A549 treated with RU486 at 1 μM for 4 hours (cell line): ENCODE results near the gene SPATA24. TPM values are rescaled to one million over a fixed set of nuclear protein-coding genes. Genes with fewer than 3 reads are reported as not detected.

Source experiments
- total RNA-seq: library from RNA; stranded (reverse); fragments of 200-300 nt; extraction: Qiagen RNA extraction; gene quantifications from 5 replicates; pipeline ENCODE4 v1.2.3, GENCODE V29; 2022; ENCODE audit warnings: low read depth

SPATA24 gene, protein sequence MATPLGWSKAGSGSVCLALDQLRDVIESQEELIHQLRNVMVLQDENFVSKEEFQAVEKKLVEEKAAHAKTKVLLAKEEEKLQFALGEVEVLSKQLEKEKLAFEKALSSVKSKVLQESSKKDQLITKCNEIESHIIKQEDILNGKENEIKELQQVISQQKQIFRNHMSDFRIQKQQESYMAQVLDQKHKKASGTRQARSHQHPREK
- 4.1 to 6.0 TPM (median 5.0 TPM) in 5 replicates for total RNA-seq

DNA sequence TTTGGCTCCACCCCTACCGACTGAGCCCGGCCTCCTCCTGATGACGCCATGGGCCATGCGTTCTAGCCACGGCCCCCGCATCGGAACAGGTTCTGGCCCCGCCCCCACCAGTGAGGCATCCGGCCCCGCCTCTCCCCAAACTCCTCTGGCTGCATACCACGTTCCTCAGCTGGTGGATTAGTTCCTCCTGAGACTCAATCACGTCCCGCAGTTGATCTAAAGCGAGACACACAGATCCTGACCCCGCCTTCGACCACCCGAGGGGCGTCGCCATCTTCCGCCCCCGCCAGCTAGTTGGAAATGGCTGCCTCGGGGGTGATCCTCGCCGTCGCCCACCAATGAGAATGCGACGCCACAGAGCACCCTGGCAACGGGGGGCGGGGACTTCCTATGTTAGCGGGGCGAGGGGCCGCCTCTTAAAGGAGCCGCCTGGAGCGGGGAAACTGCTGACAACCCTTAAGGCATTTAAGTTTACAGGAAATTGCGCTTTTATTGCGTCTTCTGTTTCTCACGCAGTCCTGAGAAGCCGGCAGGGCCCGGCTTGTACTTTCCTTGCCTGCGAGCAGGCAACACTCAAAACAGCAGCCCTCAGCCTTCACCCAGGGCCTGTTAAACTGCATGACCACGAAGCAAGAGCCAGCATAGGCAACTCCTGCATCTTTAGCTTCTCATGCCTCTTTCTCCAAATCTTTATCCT, at the start of gene SPATA24:
TSS of gene SPATA24 (minus strand) at position 303 of the 697 bp plus-strand sequence. CDS start at position 274, 29 bp downstream.

DNA sequence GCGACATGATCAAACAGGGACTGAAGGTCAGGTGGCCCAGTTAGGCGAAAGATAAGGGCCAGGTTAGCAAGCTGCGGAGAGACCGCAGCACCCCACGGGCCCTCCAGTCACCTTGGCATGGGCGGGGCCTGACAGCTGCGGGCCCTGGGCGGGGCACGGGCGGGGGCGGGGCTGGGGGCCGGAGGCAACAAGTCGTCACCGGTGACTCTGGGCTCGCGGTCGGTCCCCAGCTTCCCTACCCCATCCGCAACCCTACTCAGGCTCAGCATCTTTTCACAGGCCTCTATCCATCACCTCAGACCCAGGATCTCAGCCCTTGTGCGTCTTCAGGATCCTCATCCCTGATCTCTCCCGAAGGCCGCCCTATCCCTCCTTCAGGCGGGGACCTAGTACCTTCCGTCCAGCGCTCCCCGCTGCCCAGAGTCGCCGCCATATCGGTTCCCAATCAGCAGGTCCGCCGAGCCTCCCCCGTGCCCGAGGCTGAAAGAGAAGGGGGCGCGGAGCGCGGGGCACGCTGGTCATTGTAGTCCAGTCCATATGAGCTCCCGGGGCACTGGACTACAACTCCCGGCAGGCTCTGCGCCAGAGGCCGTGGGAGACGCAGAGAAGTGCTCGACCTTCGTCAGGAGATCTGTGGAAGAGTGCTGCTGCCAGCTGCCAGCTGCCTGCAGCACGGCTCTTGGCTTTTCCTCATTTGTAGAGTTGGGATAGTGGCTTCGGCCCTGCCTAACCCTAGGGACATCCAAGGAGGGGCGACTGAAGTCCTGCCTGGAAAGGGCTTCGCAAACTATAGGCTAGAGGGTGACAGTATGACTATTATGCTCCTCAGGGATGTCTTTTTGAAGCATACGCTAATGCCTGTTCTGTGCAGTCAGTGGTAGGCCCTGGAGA, 35.4 kb upstream of the SPATA24 start, which contains the start of gene DNAJC18:
TSS of gene DNAJC18 (minus strand) at position 513 of the 891 bp plus-strand sequence. CDS start at position 433, 80 bp downstream.

DNA sequence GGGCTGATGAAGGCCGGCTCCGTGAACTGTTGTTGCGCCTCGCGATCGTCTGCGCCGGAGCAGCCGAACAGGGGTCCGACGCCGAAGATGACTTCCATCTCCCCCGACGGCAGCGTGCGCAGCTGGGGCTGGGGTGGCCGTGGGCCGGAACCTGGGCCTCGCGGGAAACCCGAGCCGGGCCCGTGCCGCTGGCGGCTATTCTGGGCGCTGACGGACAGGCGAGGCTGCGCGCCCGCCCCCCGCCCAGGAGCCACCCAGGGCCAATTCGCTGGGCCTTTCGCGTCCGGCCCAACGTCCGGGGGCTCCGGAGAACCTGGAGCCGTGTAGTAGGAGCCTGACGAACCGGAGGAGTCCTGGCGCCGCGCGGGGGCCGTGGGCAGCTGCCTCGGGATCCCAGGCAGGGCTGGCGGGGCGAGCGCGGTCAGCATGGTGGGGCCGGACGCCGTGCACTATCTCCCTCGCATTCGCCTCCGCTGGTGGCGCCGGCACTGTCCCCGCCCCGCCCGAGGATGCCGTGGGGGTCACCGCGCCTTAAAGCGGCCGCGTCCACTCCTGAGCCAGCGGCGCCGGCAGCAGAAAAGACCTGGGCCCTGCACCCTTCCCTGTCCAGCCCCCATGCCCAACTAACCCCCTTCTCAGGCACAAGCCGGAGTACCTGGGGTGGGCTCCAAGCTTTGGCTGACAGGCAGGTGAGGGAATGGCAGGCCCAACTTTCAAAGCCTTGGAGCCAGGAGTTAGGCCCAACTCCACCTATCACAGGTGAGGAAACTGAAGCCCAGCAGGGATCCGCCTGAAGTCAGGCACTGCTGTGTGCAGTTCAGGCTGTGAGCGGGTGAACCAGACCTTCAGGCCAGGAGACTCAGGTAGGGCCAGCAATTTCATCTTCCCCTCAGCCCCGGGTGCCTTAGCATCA, 9.0 kb downstream of the SPATA24 start, which contains the start of gene PROB1:
TSS of gene PROB1 (minus strand) at position 451 of the 913 bp plus-strand sequence. CDS start at position 428, 23 bp downstream.

DNA sequence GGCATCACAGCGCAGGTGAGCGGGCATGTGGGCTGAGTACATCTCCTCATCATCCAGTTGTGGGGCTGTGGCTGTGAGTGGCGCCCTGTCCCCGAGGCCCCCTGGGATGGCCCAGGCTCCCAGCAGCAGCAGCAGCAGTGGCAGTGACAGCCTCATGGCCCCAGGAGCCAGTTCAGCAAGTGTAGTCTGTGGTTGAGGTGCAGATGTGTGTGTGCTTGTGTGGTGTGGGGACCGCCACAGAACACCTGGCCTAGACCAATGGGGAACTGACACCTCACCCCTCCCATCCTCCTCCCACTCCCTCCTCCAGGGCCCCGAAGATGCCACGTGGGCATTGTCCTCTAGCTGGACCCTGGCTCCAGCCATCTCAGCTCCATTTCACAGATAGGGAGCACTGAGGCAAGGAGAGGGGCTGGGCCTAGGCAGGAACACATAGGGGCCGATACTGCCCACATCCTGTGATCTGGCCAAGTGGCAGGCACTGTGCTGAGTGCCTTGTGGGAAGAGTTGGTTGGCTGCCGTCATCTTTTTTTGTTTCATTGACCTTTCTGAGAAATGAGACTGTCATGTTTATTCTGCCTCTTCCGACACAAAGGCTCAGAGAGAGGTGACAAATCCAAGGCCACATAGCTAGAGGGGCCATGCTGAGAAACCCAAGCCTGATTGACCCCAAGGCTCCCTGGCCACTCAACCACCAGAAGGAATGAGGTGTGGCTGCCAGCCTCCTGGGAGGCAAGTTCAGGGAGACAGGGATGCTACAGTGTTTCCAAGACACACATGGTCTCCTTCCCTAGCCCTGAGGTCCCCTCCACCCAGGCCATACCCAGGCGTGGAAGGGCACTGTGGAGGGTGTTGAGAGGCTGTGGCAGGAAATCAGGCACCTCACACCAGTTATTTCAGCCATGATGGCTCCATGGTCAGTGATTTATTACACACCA, 13.9 kb downstream of the SPATA24 start, which contains the start of gene MZB1:
TSS of gene MZB1 (minus strand) at position 213 of the 938 bp plus-strand sequence. CDS start at position 156, 57 bp downstream.

DNA sequence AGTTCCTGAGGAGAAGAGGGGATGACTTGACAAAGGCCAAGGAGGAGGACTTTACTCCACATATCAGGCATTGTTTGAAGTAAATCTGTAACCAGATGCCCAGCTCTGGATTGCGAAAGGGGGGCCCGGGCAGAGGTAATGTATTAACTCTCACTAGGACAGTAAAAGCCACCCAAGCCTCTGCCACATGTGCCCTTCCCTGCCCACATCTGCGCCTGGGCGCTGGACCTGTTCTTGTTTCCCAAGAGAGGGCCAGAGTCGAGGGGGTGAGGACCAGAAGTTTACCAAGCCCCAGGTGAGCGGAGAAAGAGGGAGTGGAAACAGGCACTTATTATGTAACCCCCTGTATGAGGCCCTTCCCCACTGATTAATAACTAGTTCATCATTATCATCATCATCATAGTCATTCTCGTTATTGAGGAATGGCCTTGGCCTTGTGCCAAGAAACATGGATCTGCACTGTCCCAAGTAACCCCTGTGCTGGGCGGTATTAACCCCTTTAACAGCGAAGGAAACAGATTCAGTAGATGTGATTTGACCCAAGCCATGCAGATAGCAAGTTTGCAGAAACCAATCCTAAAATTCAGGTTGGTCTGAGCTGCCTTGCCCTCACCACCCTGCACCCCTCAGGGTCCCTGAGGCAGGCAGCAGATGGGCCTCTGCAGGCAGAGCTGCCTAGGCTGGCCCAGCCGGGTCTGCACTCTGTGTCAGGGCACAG, 20.5 kb downstream of the SPATA24 start, which contains the start of gene SLC23A1:
TSS of gene SLC23A1 (minus strand) at position 23 of the 718 bp plus-strand sequence. CDS start 44 bp downstream, outside the sequence.

Other genes with a start within 250 kb of the SPATA24 start
- gene SIL1, start 205.7 kb downstream of the SPATA24 start, total RNA-seq: 23.7 to 29.1 TPM (median 24.3 TPM) in 5 replicates
- 102 to 202 TPM (median 189 TPM) in 5 replicates for gene MATR3, start 110.3 kb downstream of the SPATA24 start, total RNA-seq
- gene PAIP2, start 62.2 kb downstream of the SPATA24 start, total RNA-seq: 84.0 to 112 TPM (median 91.8 TPM) in 5 replicates
- gene SLC23A1, start 20.8 kb downstream of the SPATA24 start, total RNA-seq: 0.87 to 1.6 TPM (median 1.3 TPM) in 5 replicates
- gene MZB1, start 14.2 kb downstream of the SPATA24 start, total RNA-seq: not detected in 5 replicates
- 0.19 to 0.34 TPM (median 0.27 TPM) in 5 replicates for gene PROB1, start 9.0 kb downstream of the SPATA24 start, total RNA-seq
- gene DNAJC18, start 35.4 kb upstream of the SPATA24 start, total RNA-seq: 7.3 to 9.7 TPM (median 7.8 TPM) in 5 replicates
- not detected in 5 replicates for gene ECSCR, start 58.7 kb upstream of the SPATA24 start, total RNA-seq
- not detected in 5 replicates for gene SMIM33, start 66.9 kb upstream of the SPATA24 start, total RNA-seq
- 0.85 to 1.4 TPM (median 0.98 TPM) in 5 replicates for gene STING1, start 78.7 kb upstream of the SPATA24 start, total RNA-seq
- 108 to 160 TPM (median 157 TPM) in 5 replicates for gene UBE2D2, start 157.2 kb upstream of the SPATA24 start, total RNA-seq
- gene CXXC5, start 244.3 kb upstream of the SPATA24 start, total RNA-seq: 17.1 to 24.9 TPM (median 21.3 TPM) in 5 replicates